DMS 273 treated with DMSO at 0.1 percent for 48 hours (cell line): ENCODE measurements around the gene EXT2.

Experiments used
- DNase-seq: peaks from one replicate; lab custom pipeline; 2025; lab: John Stamatoyannopoulos, UW

Gene EXT2

DNA sequence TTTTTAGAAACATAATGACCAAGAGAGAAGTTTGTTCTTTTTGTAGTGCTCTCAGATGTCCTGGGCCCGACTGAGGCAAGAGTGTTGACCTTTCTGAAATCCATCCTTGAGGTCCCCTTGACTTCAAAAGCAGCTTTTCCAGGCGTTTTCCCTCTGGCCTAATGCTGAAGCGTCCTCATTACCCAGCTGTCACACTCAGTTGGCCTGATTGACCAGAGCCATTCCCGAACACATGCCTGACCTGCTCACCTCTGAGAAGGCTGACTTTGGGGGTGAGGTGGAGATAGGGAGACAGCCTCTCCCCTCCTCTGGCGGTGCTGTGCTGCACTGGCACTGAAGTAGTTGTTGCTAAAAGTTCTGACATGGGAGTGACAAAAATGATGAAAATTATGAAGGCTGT, 147.6 kb downstream of the EXT2 start:
- DNase-seq: no peak

DNA sequence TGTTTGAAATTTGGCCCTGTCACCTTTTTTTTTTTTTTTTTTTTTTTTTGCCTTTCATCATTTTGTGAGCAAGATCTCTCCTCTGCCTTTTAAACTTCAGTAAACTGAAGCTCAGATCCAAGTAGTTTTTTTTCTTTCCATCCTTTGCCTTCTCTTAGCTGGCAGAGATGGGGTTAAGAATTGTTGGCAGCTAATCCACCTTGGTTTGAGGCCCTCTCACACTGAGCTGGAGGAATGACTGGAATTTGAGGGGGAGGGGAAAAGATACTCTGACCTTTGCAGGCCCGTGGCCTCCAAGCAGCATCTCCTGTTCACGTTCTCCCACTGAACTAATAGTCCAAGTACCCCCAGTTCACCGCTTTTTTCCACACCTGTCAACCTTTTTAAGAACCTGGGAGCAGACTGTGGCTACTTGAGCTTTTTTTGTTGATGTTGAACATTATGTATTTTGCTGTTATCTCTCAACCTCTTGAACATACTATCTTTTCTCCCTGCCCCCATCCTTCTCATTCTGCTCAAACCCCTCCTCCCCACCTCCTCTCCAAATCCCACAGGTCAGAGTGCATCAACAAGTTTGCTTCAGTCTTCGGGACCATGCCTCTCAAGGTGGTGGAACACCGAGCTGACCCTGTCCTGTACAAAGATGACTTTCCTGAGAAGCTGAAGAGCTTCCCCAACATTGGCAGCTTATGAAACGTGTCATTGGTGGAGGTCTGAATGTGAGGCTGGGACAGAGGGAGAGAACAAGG, 148.3 kb downstream of the EXT2 start:
- no peak for DNase-seq

DNA sequence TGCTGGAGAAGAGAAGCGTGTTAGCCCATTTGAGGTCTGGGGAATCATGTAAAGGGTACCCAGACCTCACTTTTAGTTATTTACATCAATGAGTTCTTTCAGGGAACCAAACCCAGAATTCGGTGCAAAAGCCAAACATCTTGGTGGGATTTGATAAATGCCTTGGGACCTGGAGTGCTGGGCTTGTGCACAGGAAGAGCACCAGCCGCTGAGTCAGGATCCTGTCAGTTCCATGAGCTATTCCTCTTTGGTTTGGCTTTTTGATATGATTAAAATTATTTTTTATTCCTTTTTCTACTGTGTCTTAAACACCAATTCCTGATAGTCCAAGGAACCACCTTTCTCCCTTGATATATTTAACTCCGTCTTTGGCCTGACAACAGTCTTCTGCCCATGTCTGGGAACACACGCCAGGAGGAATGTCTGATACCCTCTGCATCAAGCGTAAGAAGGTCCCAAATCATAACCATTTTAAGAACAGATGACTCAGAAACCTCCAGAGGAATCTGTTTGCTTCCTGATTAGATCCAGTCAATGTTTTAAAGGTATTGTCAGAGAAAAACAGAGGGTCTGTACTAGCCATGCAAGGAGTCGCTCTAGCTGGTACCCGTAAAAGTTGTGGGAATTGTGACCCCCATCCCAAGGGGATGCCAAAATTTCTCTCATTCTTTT, 149.3 kb downstream of the EXT2 start:
- no peak for DNase-seq

DNA sequence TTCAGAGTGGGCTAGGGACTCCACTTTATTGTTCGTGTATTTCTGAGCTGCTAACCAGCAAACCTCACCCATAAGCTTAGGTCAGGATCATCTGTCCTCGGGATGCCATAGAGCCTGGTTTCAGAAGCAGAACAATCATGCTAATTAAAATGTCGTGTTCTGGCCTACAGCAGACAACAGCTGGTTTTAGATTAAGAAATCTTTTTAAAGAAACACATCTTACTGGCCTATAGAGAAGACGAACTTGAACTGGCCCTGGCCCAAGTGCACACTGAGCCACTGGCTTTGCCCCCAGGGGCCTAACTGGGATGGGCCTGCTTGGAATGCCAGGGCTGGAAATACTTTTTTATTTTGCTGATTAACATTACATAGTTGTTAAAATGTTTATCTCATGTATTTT, 151.2 kb downstream of the EXT2 start:
- no peak for DNase-seq

DNA sequence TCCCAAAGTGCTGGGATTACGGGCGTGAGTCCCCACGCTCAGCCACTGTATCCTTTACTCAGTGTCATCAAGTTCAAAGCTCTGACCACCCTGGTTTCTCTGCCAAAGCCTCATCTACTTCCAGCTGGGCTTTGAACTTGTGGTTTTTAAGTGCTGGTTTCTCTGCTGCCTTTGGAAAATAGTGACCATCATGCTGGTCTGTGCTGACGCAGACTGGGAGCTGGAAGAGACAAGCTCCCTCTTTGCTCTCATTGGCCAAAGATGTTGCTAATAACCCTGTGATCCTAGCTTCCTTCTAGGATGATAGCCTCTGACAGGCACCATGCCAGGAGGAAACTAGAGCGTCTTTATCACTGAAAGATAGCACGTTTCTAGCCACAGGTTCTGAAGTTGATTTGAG, 152.0 kb downstream of the EXT2 start:
- DNase-seq: no peak

DNA sequence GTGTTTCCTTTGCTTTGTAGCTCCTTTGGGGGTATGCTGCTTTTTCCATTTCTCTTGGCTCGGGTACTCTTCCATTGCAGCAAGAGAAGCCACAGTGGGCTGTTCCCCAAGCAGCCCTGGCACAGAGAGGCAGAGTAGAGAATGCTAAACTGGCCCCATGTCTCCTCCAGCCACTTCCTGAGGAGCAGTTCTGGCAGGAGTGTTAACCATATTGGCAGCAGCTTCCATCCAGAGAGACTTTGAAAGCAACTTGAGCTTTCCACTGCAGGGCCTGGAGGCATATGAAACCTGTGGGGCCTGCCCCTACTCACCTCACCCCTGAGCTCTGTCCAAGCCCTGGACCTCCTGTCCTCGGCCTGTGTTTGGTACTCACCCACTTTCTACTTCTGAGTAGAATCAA, 152.6 kb downstream of the EXT2 start:
- DNase-seq: no peak

DNA sequence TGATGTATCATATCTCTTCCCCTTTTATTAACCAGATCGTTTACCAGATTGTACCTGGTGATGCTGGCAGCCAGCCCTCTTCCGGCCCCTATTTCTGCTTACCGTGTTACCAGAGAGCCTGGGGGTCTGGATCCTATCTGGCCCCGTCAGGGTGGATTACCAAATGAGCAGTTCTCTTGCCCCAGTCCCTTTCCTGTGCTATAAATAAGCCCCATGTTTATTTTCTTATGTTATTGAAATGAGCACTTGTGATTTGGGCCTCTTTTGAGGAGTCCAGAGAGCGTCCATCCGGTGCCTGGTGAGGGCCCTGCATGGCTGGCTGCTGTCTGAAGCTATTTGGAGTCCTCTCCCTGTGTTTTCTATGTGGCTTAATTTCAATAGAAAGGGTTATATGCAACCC, 154.9 kb downstream of the EXT2 start:
- no peak for DNase-seq

DNA sequence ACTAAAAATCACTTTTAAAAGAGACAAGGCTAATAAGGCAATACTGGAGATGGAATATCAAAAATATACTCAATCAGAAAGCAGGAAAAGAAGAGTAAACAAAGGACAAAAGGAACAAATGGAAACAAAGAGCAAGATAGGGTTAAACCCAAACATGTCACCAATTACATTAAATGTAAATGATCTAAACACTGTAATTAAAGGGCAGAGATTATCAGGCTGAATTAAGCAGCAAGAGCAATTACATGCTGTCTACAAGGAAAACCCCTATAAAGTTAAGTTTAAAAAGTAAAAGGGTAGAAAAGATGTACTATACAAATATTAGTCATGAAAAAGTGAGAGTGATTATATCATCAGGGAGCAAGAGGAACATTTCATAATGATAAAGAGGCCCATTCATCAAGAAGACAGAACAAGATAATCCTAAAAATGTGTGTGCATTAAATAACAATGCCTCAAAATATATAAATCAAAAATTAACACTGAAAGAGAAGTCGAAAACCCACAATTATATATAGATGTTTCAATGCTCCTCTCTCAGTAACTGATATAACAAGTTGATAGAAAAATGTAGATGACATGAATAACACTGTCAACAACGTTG, 157.6 kb downstream of the EXT2 start:
- DNase-seq: no peak

DNA sequence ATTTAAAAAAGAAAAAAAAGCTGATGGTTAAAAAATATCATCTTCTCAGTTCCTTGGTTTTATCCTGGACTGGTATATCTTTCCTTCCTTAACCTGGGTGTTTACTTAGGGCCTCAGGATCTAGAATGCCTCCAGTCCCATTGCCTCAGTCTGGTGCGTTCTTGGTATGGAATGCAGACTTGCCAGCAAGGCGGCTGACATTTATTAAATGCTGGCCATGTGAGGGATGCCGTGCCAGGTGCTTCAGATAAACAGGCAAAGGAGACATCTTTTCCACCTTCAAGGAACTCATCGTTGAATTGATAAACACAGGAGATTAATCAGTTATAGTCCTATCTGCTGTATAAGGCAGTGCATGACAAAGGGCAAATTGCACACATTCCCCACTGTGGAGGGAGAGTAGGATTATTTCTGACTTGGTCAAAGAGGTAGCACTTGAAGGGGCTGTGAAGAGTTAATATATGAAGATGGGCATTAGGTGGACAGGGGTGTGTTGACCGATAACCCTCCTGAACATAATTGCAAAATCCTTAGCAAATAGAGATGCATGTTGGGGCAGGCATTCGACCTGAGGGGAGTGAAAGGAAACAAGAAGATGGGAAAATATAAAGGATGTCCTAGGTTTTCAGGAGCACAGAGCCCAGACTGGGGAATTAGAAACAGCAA, 160.1 kb downstream of the EXT2 start:
- no peak for DNase-seq

DNA sequence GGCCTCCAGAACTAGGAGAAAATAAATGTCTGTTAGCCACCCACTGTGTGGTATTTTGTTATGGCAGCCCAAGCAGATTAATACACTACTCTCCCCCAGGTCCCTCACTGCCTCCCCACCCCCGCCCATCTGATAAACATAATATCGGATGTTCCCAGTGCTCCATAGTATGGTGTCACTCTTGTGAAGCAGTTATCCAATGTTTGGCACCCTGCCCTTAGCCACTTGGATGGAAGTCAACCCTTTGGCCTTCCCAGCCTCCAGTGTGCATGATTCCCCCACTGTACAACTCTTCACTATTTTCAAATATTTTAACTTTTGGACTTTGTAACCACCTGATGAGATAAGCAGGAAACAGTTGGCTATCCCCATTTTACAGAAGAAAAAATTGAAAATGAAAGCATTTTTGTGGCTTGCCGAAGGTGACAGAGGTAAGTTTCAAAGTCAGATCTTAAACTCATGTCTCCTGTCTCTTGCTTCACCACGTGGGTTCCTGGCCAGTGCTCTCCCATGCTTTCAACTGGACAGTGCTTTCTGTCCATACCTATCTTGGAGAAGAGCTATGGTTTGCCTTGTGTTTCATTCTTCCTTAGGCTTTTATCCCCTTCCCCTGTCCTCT, 161.3 kb downstream of the EXT2 start:
- DNase-seq: no peak

DNA sequence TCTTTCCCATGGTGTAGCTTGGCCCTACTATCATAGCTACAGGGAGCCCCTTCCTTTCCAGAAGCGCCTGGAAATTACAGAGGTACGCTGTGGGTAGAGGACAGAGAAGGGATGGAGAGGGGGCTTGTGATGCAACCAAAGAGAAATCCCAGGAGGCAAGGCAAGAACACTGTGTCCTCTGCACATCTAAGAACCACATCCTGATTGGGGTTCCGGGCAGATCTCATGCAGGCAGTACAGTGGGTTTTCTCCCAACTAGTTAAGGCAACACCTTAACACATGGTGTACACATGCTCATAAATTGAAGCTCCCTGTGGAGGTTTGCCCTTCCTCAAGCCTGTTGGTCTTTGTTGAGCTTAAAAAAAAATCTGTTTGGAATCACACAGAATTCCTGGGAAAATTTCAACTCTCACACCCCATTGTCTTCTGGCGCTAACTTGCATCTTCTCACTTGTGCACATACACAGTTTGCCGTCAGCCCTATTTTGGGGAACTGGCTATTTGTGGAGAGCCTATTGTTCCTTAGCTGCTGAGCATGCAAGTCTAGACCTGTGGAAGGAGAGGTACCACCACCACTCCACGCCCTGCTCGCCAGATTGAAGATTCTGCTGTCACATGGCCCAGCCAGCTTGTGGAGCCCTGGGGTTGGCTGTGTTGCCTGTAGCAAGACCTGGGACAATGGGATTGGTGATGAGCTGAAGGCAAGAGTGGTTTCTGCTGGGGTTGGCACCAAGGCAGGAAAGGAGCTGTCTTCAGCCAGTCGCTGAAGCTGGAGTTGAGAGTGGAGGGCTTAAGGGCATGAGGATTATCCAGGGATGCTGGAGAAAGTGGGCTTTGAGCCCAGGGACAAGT, 162.1 kb downstream of the EXT2 start:
- no peak for DNase-seq

DNA sequence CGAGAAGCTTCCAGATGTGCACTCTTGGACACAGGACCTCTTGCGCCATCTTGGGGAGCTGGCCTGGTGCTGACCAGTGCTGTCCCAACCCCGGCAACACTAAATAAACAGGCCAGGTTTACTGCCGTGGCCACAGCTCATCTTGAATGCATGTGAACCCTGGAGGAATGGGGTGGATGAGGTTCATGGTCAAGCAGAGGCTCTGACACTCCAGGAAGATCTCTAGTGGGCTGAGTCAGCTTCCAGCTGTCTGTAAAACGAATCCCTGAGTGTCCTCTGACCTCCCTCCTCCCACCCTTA, 162.7 kb downstream of the EXT2 start:
- DNase-seq: no peak

DNA sequence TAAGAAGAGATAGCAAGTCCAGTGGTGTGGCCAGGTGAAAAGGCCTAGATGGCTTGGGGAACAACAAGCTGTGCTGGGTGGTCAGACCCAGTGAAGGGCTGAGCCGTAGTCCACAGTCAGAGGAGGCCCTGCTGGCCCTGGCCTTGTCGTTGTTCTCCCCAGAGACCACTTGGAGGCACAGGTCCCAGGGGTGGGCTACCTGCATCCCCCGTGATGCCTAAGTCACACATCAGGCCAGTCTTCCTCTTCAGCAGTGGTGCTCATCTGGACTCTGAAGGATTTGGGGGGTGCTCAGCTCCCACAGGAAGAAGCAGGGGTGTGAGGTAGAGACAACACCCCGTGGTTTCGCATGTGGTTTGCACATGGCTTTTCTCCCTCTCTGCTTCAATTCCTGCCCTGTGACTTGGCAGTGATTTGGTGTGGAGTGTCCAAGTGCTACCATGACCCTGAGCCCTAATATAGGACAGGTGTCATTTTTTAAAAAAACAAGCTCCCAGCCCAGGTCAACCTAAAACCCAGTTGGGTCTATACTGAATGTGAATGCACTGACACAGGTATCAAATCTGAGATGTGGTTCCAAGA, 163.5 kb downstream of the EXT2 start:
- no peak for DNase-seq

DNA sequence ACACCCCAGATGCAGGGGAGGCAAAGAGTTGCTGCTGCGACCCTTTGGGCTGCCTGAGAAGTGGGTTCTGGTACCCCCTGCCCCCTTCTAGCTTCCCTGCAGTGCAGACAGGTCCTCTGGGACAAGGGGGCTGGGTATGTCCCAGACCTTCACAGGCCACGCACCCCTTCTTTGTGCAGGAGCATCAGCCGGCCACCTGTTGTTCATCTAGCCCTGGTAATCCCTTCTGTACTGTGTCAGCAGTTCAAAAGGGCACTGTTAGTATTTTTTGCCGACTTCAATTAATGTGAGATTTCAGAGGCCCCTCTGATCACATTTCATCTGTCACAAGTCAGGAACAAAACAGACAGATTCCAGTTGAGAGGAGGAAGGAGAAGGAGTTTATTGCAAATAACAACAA, 164.6 kb downstream of the EXT2 start:
- DNase-seq: no peak

DNA sequence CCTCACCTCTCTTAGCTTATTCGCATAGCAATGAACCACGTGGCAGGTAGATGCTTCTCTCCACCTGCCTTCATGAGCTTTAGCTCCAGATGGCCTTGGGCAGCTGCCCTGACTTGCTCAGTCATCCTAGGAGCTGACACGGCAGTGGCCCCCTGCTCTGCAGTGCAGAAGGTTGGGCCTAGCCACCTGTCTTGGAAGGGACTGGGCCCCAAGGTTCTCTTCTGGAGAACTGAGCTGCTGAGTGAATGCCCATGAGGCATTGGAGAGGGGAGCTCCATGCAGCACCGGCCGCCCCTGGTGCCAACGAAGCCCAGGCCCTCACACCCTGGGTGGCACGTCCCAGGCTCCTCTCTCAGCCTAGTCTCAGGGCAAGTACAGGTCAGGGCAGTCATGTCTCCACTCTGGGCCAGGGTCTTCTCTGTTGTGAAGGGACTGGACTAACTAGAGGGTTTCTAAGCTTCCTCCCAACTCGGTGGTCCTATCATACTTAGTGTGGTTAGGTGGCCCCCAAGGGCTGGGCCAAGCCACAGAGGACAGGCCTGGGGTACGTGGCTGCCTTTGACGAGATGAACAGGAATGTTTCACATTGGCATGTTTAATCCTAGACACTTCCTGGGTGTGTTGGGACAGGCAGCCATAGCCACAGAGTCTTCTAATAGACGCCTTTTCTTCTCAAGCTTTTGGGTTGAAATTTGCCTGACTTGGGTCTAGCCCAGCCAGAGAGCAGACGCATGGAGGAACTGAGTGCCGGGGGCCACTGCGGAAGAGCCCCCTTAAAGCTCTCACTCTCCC, 166.5 kb downstream of the EXT2 start:
- DNase-seq: peak; percentile 3

DNA sequence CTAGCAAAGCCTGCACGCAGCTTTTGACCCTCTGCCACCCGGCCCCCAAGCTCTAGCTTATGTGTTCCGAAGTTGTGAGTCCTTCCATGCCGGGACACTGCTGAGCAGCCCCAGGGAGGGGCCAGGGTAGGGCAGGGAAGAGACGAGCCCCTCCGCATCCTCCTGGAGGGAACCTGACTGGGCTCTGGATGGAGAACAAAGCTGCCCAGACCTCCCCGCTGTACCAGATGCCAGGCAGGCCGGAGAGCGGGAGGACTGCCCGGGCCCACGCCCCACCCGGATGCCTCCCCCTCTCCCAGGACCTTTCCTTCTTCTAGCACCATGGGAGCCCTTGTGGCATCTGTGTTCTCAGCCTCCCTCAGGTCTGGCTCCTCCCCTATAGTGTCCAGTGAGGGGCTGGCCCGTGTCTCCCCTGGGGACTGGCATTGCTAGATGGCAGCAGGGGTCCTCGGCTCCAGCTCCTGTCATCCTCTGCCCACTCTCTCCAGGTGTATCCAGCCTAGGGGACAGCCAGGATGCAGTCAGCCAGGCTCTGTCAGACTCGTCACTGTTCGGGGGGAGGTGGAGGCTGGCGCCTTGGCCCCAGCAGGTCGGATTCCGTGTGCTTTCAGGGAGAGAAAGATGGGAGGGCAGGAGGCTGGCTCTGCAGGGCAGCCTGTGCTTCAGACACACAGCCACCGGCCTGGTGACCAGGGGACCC, 168.4 kb downstream of the EXT2 start:
- no peak for DNase-seq

DNA sequence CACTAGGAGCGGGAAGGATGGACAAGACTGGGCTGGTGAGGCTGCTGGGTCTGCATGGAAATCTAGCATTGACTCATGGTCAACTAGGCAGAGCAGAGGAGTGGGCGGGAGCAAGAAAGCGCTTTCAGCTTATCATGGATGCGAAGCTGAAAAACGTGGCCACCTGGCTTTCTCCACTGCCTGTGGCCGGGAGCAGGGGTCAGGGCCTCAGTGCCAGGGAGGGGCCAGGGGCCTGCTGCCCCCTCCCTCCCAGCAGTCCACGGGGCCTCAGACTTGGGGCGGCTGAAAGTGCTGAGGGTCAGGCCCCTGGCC, 168.9 kb downstream of the EXT2 start:
- DNase-seq: no peak

DNA sequence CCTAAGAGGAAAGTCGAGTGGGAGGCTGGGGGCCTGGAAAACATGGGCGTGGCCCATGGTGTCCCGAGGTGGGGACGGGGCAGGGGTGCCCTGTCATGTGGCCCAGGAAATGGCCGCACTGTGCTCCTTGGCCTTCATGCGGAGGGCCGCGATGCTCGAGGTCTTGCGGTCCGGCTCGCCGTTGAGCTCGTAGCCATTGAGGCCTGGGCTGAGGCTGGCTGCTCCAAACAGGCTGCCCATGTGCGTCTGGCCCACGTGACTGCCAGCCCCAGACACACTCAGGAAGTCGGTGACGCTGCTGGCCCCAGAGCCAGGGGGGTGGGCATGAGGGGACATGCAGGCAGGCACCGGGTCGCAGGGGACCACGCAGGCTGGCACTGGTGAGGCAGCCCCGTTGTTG, 169.3 kb downstream of the EXT2 start:
- no peak for DNase-seq

DNA sequence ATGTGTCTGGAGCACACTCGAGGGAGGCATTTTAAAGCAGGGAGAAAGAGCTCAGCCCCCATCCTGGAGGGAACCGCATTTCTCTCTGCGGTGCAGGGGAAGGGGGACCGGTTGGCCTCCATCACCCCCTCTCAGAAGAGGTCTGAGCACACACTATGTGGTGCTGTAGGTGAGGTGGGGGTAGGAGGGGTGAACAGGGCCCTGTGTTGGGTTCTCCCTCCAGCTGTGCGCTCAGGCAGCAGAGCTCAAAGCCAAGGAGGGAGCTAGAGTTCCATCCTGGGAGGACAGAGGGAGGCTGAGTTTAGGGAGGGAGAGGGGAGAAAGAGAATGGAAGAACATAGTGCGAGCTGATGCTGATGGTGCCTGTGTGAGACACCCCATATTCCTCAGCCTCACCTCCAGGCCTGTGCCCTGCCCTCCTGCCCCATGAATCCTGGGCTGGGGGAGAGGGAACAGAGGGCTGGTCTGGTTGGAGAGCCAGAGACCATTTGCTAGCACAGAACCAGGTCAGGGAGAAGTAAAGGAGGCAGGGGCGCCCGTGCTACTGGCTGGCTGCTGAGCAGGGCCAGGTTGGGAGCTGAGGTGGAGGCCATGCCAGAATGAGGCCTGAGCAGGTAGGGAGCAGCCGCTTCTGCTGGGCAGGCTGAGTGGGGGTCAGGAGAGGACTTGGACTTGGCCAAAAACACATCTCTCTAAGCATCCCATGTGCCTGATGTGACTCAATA, 170.7 kb downstream of the EXT2 start:
- DNase-seq: no peak
